HG02610 (cell line): ENCODE measurements around the gene ZBTB16.

Experiments used
- ATAC-seq: cut with Tn5 transposase; IDR thresholded peaks from one replicate; pipeline ENCODE4 v1.9.1; 2021; ENCODE audit warnings: mild to moderate bottlenecking, moderate library complexity; ENCODE audit not compliant: unreplicated experiment

Gene ZBTB16

GRCh38 chr11:114059278-114059983, at the start of gene ZBTB16:
Gene ZBTB16 (plus strand): TSS chr11:114059711. CDS start chr11:114063301, 3,590 bp downstream.
- ATAC-seq: no peak

GRCh38 chr11:114010931-114011330, 48.6 kb upstream of the ZBTB16 start:
- ATAC-seq: no peak

GRCh38 chr11:114011443-114011842, 48.1 kb upstream of the ZBTB16 start:
- no peak for ATAC-seq

GRCh38 chr11:114015117-114015516, 44.4 kb upstream of the ZBTB16 start:
- ATAC-seq: no peak

GRCh38 chr11:114016986-114017385, 42.5 kb upstream of the ZBTB16 start:
- no peak for ATAC-seq

GRCh38 chr11:114017723-114018122, 41.8 kb upstream of the ZBTB16 start:
- ATAC-seq: no peak

GRCh38 chr11:114019046-114019445, 40.5 kb upstream of the ZBTB16 start:
- ATAC-seq: no peak

GRCh38 chr11:114019574-114019973, 39.9 kb upstream of the ZBTB16 start:
- no peak for ATAC-seq

- ATAC-seq: no peak
Observed at GRCh38 chr11:114025329-114025907, 34.1 kb upstream of the ZBTB16 start.

GRCh38 chr11:114026355-114026754, 33.2 kb upstream of the ZBTB16 start:
- ATAC-seq: no peak

- ATAC-seq: no peak
Observed at GRCh38 chr11:114027391-114027790, 32.1 kb upstream of the ZBTB16 start.

GRCh38 chr11:114027926-114028325, 31.6 kb upstream of the ZBTB16 start:
- no peak for ATAC-seq

- no peak for ATAC-seq
Observed at GRCh38 chr11:114031246-114031966, 28.1 kb upstream of the ZBTB16 start.

- ATAC-seq: no peak
Observed at GRCh38 chr11:114031967-114032320, 27.6 kb upstream of the ZBTB16 start.

- ATAC-seq: no peak
Observed at GRCh38 chr11:114033066-114033465, 26.4 kb upstream of the ZBTB16 start.

GRCh38 chr11:114033572-114033971, 25.9 kb upstream of the ZBTB16 start:
- ATAC-seq: no peak

- ATAC-seq: no peak
Observed at GRCh38 chr11:114034956-114035355, 24.6 kb upstream of the ZBTB16 start.

- ATAC-seq: no peak
Observed at GRCh38 chr11:114036147-114036811, 23.2 kb upstream of the ZBTB16 start.

- no peak for ATAC-seq
Observed at GRCh38 chr11:114036958-114037357, 22.6 kb upstream of the ZBTB16 start.

GRCh38 chr11:114039551-114039950, 20.0 kb upstream of the ZBTB16 start:
- ATAC-seq: no peak

- no peak for ATAC-seq
Observed at GRCh38 chr11:114040706-114041211, 18.8 kb upstream of the ZBTB16 start.
